OCI-LY7 (cell line): ENCODE measurements around the gene ZC2HC1B. TPM values are rescaled to one million over a fixed set of nuclear protein-coding genes. Genes with fewer than 3 reads are reported as not detected.

ENCODE experiments used
- BruUV-seq: library from RNA; stranded (reverse); fragments of 400-500 nt; replicated peaks from 2 replicates; lab custom pipeline; 2021; lab: Mats Ljungman, UMichigan
- CTCF ChIA-PET: fragments of 300-600 bp; sonication (Branson Sonifier 250); formaldehyde crosslinking; loops from one replicate; lab custom pipeline; 2022; ENCODE audit warnings: antibody characterized with exemption; ENCODE audit not compliant: unreplicated experiment; lab: Charles Lee
- POLR2A ChIA-PET: fragments of 300-600 bp; sonication (Branson Sonifier 250); formaldehyde crosslinking; loops from one replicate; lab custom pipeline; 2022; ENCODE audit warnings: antibody characterized with exemption; lab: Charles Lee
- DNase-seq: peaks from one replicate; pipeline ENCODE4 v3.0.0-alpha.2; 2015; ENCODE audit warnings: low spot score
- H2AFZ ChIP-seq: fragments of 200-600 bp; sonication (generic), shearing (Covaris generic); 2 replicates; pipeline ENCODE4 v1.6.1; 2014; ENCODE audit warnings: mild to moderate bottlenecking, antibody characterized with exemption, low read length, moderate library complexity
- H3K27ac ChIP-seq: fragments of 200-600 bp; sonication (generic); 2 replicates; pipeline ENCODE4 v1.5.1; 2014; ENCODE audit warnings: mixed run types, low read depth, mild to moderate bottlenecking, moderate library complexity, low read length, inconsistent platforms; ENCODE audit not compliant: poor library complexity, severe bottlenecking
- H3K36me3 ChIP-seq: fragments of 200-600 bp; sonication (generic); 2 replicates; pipeline ENCODE4 v1.6.1; 2014; ENCODE audit warnings: mild to moderate bottlenecking, antibody characterized with exemption, low read length, moderate library complexity, mixed read lengths; ENCODE audit not compliant: insufficient read depth
- H3K4me1 ChIP-seq: fragments of 200-600 bp; sonication (generic); 2 replicates; pipeline ENCODE4 v1.5.1; 2014; ENCODE audit warnings: mild to moderate bottlenecking, low read length; ENCODE audit not compliant: insufficient read depth, poor library complexity, severe bottlenecking
- H3K4me2 ChIP-seq: fragments of 200-600 bp; sonication (generic); 2 replicates; pipeline ENCODE4 v1.6.1; 2014; ENCODE audit warnings: mild to moderate bottlenecking, low read length
- H3K4me3 ChIP-seq: fragments of 200-600 bp; sonication (generic); 2 replicates; pipeline ENCODE4 v1.5.1; 2014; ENCODE audit warnings: mild to moderate bottlenecking, low read depth, low read length; ENCODE audit not compliant: poor library complexity, severe bottlenecking
- H3K79me2 ChIP-seq: fragments of 200-600 bp; sonication (generic); 2 replicates; pipeline ENCODE4 v1.6.1; 2016; ENCODE audit warnings: low read depth, mild to moderate bottlenecking, low read length, moderate library complexity, mixed read lengths; ENCODE audit not compliant: insufficient read depth
- H3K9me2 ChIP-seq: fragments of 200-600 bp; sonication (generic); 2 replicates; pipeline ENCODE4 v1.6.1; 2016; ENCODE audit warnings: mild to moderate bottlenecking, low read length, mixed read lengths; ENCODE audit not compliant: insufficient read depth
- H3K9me3 ChIP-seq: fragments of 200-600 bp; sonication (generic); 2 replicates; pipeline ENCODE4 v1.6.1; 2014; ENCODE audit warnings: mild to moderate bottlenecking, mixed run types, low read length, mixed read lengths
- H4K20me1 ChIP-seq: fragments of 200-600 bp; sonication (generic); 2 replicates; pipeline ENCODE4 v1.6.1; 2014; ENCODE audit warnings: mild to moderate bottlenecking, antibody characterized with exemption, low read length, moderate library complexity, mixed read lengths; ENCODE audit not compliant: insufficient read depth
- CTCF ChIP-seq: fragments of 200-600 bp; sonication (generic); conservative IDR thresholded peaks from 2 replicates; pipeline ENCODE4 v1.5.1; 2014; ENCODE audit warnings: mild to moderate bottlenecking, antibody characterized with exemption, low read length, moderate library complexity, mixed read lengths
- EZH2phosphoT487 ChIP-seq: fragments of 200-600 bp; sonication (generic); IDR thresholded peaks from 2 replicates; pipeline ENCODE4 v1.6.1; 2018; ENCODE audit warnings: low read depth, borderline replicate concordance, mild to moderate bottlenecking, mixed run types, antibody characterized with exemption, low read length, moderate library complexity, mixed read lengths
- intact Hi-C: fragments of 100-400 bp; cut with micrococcal nuclease; formaldehyde crosslinking; loops from one replicate; pipeline ENCODE4 v1.10.0; 2022; ENCODE audit not compliant: unreplicated experiment
- total RNA-seq, 2 experiments: library from RNA; depleted of rRNA in 1 of 2; stranded (reverse); fragments of >200 nt in 1 of 2; shearing (Covaris generic) in 1 of 2; gene quantifications; 2 replicates each; pipeline ENCODE4 v1.2.3, GENCODE V29; 2014 to 2022

The ZC2HC1B gene
- total RNA-seq, 2 experiments from 2014 or later: not detected

GRCh38 chr6:143928853-143929252, 64.6 kb downstream of the ZC2HC1B start:
- BruUV-seq: no TSS peak
- Histone ChIP-seq H3K9me2 (no peaks in the 10 kb centered on the region), H4K20me1 (no peaks in the 10 kb centered on the region), H3K36me3 (no peaks in the 10 kb centered on the region), H3K4me3 (no peak overlapping the region), H3K4me1 (no peaks in the 10 kb centered on the region), H3K4me2 (no peak overlapping the region), H3K9me3 (no peaks in the 10 kb centered on the region), H3K27ac (no peak overlapping the region), H2AFZ (no peak overlapping the region), H3K79me2 (no peaks in the 10 kb centered on the region)
- ChIA-PET POLR2A (no interaction called here), CTCF (no interaction called here)
- no peak for TF ChIP-seq EZH2phosphoT487
- TF ChIP-seq CTCF: no peak
- no peak for DNase-seq
- intact Hi-C loops: no loop called here

GRCh38 chr6:143929975-143930374, 65.7 kb downstream of the ZC2HC1B start:
- ChIA-PET CTCF (no interaction called here), POLR2A (no interaction called here)
- TF ChIP-seq EZH2phosphoT487 (no peak), CTCF (no peak)

GRCh38 chr6:143934331-143934730, 70.1 kb downstream of the ZC2HC1B start:
- Histone ChIP-seq H3K9me2 (no peaks in the 10 kb centered on the region), H4K20me1 (no peaks in the 10 kb centered on the region), H2AFZ (no peak overlapping the region), H3K36me3 (no peaks in the 10 kb centered on the region), H3K9me3 (no peaks in the 10 kb centered on the region), H3K4me2 (no peak overlapping the region), H3K4me1 (no peaks in the 10 kb centered on the region), H3K27ac (no peak overlapping the region), H3K79me2 (no peaks in the 10 kb centered on the region), H3K4me3 (no peak overlapping the region)
- DNase-seq: no peak
- BruUV-seq: no TSS peak
- no peak for TF ChIP-seq CTCF
- no peak for TF ChIP-seq EZH2phosphoT487
- intact Hi-C loops: no loop called here
- ChIA-PET CTCF (interaction anchor here (1.4 kb wide), 1 partner anchor 14 kb away, joined by 4 read pairs; no protein-coding TSS in a partner anchor), POLR2A (no interaction called here)

More at GRCh38 chr6:143929975-143930374, 65.7 kb downstream of the ZC2HC1B start:
- Histone ChIP-seq H3K4me1 (no peaks in the 10 kb centered on the region), H3K36me3 (no peaks in the 10 kb centered on the region), H4K20me1 (no peaks in the 10 kb centered on the region), H3K4me3 (no peak overlapping the region), H2AFZ (no peak overlapping the region), H3K4me2 (no peak overlapping the region), H3K9me2 (no peaks in the 10 kb centered on the region), H3K27ac (no peak overlapping the region), H3K9me3 (no peaks in the 10 kb centered on the region), H3K79me2 (no peaks in the 10 kb centered on the region)
- intact Hi-C loops: no loop called here
- DNase-seq: no peak
- no TSS peak for BruUV-seq
